ENCODE measurements around the gene RNF217.
"Not testable (repeated sequence)": the region's sequence is repeated elsewhere in the genome, so short reads cannot be mapped to it uniquely, and the experiment has no call there.

The RNF217 gene

DNA sequence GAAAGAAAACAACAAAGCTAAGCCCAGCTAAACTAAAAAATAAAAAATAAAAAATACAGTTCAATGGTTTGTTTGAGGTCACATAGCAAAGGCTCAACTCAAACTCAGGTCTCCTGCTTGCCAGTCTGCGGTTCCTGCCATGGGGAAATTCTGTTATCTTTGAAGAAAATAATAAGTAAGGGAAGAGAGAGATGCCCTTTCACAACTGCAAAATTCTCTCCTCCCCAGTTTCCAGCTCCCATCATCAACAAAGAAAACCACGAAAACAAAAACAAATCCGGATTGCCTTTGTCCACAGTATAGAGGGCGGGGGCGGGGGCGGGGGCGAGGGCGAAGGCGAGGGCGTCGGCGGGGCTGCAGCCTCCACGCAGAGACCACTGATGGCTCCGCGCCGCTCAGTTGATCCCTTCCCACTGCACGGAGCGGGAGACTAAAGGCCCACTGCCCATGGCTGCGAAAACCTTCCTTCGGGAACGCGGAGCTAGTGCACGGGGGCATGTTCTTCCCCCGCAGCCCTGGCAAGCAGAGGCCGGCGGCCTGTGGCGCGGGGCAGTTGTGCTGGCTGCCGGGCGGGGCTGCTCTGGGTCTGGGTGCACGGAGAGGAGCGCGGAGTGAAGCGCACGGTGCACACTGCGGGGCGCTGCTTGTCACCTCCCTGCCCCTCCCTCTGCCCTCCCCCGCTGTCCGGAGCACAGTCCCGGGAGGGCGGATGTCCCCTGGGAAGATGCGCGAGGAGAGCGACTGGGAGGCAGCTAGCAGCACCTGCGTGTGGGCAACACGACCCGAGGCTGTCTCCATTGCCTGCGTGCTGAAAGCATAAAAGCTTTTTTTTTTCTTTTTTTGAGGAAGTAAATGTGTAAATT lies 137.2 kb downstream of the RNF217 start:
- no peak for DNase-seq (ENCODE audit: low read depth)

DNA sequence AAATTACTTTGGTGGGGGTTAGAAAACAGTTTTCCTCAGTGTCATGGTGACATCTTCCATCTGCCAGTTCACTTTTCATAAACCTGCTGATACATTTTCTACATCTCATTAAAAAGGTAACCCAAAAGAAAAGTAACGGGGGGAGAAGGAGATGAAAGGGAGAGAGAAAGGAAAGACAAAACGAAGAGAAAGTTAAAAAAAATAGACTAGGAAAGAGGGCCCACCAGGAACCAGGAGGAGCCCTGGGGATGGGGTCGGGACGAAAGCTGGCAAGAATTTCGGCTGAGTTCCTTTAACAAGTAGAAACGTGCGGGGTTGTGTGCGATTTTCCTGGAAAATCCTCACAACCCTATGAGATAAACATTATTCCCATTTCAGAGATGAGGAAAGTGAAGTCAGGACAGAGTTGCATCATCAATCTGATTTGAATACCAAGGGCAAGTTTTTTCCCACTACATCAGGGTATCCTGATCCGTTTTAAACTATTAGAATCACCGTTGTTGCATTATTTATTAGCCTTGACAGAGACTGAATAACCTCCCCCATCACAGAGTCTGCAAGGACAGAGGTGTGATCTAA lies 137.9 kb downstream of the RNF217 start:
- no peak for DNase-seq (ENCODE audit: low read depth)

DNA sequence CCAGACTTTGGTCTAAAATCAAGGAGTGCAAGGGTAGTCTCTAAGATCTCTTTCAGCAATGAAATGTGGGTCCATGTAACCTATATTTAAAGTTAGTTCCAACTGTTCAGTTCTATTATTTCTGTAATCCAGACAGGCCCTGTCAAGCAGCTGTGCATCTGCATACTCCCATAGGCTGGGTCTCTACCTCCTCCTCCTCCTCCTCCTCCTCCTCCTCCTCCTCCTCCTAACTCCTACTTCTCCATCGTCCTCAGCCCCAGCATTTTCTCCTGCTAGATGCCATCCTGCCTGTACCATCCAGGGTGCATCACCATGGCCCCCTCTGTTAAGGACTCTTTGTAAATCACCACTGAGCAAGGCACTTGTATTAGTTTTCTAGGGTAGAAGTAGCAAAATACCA lies 138.9 kb downstream of the RNF217 start:
- no peak for DNase-seq (ENCODE audit: low read depth)

DNA sequence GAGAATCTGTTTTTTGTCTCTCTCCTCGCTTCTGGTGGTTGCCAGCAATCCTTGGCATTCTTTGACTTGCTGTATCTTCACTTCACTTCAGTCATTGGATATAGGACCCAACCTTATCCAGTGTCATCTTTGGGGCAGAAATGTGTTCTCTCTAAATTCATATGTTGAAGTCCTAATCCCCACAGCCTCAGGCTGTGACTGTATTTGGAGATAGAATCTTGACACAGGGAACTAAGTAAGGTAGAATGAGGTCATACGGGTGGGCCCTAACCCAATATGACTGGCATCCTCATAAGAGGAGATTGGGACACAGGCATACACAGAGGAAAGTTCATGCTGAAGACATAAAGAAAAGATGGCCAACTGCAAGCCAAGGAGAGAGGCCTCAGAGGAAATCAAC lies 139.4 kb downstream of the RNF217 start:
- no peak for DNase-seq (ENCODE audit: low read depth)

DNA sequence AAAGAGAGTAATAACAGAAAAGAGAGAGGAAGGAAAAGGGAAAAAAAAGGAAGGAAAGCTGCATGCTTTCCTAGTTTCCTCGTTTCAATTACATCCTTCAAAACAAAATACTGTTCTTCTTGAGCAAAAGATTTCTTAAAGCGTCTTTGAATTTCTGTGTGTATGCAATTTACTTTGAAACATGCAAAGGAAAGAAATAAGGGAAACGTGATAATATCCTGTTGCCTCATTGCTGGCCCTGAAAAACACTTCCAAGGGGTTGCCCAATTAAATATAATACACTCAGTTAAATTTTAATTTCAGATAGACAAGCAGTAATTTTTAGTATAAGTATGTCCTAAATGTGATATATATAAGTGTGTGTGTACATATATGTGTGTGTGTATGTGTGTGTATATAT lies 140.2 kb downstream of the RNF217 start:
- no peak for DNase-seq (ENCODE audit: low read depth)

DNA sequence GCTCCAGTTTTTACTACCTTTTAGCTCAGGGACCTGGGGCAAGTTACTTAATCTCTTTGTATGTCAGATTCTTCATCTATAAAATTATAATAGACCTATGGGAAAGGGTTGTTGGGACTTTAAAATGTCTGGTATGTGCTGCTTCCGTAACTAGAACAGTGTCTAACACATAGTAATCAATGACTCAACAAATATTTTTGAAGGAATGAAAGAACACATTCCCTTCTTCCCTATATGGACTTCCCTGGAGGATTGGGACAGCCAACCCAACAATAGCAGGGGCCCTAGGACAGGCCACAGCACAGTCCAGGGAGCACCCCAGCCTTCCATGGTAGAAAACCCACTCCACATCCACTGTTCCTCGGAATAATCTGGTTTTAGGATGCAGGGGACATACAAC lies 140.7 kb downstream of the RNF217 start:
- DNase-seq (ENCODE audit: low read depth): no peak

DNA sequence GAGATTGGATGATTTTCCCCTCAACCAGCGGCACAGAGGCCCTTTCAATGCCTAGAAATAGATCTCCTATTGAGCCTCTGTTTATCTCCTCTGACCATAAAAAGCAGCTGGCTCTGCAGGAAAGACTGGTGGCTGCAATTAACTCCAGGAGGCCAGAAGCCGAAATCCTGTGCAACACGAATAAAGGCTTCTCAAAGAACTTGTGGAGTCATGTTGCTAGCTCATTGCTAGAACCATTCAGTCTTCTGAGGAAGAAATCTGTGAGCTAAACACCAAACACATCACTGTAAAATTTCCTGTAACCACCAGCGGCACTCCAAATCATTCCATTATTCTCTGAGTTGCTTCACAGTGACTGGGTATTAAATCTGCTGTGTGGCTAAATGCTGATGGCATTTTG lies 142.2 kb downstream of the RNF217 start:
- no peak for DNase-seq (ENCODE audit: low read depth)

DNA sequence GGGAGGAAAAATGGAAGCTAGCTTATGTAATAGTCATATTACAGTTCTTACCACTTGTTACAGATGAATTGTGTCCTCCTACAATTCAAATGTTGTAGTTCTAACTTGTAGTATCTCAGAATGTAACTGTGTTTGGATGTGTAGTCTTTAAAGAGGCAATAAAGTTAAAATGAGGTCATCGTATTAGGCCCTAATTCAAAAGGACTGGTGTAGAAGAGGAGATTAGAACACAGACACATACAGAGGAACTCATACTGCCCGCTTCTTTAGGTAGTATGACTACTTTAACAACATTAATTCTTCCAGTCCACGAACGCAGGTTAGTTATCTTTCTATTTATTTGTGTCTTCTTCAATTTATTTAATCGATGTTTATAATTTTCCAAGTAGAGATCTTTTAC lies 144.8 kb downstream of the RNF217 start:
- DNase-seq (ENCODE audit: low read depth): no peak

DNA sequence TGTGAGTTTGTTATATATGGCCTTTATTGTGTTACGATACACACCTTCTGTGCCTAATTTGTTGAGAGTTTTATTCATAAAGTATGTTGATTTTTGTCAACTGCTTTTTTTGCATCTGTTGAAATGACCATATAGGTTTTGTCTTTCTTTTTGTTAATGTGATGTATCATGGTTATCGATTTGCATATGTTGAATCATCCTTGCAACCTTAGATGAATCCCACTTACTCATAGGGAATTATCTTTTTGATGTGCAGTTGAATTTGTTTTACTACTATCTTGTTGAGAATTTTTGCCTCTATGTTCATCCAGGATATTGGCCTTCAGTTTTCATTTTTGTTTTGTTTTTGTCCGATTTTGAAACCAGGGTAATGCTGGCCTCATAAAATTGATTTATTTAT lies 145.7 kb downstream of the RNF217 start:
- DNase-seq (ENCODE audit: low read depth): no peak

DNA sequence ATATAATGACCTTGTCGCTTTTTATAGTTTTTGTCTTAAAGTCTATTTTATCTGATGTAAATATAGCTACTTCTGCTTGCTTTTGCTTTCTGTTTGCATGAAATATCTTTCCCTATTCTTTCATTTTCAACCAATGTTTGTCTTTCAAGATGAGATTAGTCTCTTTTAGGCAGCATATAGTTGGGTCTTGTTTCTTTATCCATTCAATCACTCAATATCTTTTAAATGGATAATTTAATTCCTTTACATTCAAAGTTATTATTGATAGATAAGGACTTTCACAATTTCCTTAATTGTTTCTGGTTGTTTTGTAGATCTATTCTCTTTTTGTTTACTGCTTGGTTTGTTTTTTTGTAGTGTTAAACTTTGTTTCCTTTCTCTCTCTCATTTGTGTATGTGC lies 147.8 kb downstream of the RNF217 start:
- DNase-seq (ENCODE audit: low read depth): no peak

DNA sequence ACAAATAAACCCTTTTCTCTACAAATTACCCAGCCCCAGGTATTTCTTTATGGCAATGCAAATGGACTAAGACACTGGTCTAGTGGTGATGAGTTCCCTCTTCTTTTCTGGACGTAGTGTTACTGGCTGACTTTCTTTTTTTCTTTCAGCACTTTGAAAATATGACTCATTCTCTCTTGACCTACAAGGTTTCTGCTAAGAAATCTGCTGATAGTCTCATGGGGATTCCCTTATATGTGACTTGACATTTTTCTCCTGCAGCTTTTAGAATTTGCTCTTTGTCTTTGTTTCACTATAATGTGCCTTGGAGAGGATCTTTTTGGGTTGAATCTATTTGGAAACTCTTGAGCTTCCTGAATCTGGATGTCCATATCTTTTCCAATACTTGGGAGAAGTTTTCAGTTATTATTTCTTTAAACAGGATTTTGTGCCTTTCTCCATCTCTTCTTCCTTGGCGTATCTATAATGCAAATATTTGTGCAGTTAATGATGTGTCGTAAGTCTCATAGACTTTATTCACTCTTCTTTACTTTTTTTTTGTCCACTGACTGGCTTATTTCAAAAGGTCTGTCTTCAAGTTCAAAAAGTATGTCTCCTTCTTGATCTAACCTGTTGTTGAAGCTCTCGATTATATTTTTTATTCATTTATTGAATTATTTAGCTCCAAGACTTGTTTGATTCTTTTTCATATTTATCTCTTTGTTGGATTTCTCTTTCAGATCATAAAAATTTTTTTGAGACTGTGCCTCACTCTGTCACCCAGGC lies 149.2 kb downstream of the RNF217 start:
- no peak for DNase-seq (ENCODE audit: low read depth)

DNA sequence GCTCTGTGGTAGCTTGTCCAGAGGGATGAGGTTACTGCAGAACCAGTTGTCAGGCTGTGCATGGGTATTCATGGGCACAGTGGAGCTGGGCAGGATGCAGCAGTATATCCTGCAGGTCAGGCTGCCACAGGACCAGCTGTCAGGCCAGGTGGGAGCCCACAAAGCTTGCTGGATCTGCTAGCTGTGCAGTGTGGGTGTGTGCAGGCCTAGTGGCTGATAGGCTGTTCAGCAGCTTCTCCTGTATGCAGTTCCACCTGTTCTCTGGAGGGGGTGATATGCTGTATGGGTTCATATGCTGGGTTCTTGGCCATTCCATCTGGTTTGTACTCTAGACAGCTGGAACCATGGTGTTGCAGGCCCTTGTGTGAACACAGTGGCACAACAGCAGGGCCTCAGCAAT lies 150.7 kb downstream of the RNF217 start:
- no peak for DNase-seq (ENCODE audit: low read depth)

DNA sequence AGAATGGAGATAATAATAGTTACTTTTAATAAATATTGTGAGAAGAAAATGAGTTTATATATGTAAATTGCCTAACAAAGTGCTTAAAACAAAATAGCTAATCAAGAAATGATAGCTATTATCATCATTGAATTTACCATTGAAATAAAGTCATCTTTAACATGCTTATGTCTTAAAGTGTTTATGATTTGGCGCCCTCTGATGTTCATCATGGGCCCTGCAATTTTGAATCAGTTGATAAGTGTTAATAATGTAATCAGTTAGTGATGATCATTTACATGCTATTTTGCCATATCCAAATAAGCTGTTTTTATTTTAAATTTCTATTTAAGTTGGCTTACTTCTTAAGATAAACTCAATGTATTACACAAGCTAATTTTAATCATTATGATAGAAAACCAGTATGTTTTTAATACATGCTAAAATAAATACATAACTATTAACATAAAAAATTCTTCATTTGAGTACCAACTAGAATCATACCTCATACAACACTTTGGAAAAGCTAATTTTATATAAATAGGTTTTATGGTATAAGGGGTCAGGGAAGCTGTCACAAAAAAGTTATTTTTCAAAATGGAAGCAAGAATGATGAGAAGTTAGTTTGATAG lies 152.1 kb downstream of the RNF217 start:
- DNase-seq (ENCODE audit: low read depth): peak; percentile 21

DNA sequence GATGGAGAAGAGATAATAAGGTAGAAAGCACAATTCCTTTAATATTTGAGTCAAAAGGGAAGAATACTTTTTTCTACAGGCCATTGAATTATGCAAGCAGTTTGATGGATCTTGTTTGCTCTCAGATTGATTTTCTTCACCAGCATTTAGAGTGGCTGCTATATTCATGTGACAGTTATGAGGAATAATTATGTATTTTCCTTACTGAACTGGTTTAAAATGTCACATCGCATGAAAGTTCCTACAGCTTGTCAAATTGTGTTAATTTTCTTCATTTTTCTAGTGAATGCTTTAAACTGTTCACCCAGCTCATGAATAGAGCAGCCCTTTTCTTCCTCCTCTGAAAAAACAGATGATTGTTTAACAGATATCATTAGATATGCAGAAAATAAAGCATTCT lies 153.9 kb downstream of the RNF217 start:
- DNase-seq (ENCODE audit: low read depth): no peak

DNA sequence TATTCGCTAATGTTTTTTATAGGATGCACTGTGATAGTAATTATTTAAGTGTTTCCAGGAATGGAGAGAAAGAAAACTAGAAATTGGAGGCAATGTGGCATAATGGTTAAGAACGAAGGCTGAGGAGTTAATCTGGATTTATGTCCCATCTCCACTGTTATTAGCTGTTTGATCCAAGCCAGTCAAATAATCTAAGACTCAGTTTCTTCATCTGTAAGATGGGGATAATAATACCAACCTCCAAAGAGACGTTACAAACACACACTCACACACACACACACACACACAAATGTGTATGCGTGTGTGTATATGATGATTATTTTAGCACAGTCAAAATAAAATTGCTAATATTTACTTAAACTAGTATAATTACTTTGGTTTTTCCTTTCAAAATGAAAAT lies 154.5 kb downstream of the RNF217 start:
- no peak for DNase-seq (ENCODE audit: low read depth)

DNA sequence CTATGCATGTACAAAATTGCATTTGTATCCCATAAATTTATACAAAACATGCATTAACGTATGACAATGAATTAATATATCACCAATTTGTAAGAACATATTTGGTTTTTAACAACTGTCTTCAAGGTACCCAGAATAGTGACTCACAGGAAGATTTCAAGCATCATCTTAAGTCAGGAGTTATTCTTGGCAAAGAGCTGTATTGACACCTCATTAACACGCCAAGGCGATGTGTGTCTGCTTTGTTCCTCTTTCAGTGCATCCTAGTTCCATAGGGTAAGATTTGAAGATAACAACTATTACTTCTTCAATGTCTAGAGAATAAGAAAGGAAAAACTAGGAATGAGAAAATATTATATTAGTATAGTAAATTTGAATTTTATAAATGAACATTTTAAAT lies 155.6 kb downstream of the RNF217 start:
- DNase-seq (ENCODE audit: low read depth): no peak

DNA sequence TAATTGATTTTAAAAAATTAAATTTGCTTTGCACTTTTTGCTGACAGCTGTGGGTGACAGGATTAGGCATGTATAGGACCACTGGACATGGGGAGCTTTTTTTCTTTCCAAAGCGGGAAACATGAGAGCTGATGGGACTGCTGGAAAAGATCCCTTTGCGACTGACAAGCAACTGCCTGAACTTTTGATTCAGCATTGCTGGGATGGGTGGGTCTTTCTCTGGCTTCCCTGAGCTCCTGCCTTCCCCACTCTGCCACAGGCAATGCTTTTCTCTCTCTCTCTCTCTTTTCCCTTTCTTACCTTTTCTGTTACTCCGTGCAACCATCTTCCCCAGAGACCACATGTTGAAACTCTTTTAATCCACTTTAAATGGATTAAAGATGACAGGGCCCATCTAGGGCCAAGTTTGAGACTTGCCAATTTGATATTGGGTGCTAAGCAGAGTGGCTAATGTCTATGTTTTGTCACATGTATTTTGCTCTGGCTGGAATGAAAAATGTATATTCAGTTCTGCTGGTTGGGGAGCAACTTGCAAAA lies 157.9 kb downstream of the RNF217 start:
- DNase-seq (ENCODE audit: low read depth): no peak

DNA sequence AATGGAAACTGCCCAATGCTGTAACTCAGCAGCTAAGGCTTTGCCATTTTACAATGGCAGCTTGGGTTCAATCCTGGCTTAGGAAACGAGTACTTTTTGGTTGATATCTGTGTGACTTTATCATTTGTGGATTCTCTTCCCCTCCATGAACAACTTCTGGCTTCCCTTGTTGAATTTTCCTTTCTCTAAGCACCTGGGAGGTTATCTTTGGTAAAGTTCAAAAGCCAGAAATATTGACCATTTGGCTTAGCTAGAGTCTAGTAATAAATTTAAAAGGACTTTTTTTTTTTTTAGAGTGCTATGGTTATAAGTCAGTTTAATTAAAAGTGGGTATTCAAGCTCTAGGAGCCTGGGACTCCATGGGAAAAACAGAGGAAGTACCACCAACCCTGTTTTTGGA lies 159.7 kb downstream of the RNF217 start:
- DNase-seq (ENCODE audit: low read depth): no peak

DNA sequence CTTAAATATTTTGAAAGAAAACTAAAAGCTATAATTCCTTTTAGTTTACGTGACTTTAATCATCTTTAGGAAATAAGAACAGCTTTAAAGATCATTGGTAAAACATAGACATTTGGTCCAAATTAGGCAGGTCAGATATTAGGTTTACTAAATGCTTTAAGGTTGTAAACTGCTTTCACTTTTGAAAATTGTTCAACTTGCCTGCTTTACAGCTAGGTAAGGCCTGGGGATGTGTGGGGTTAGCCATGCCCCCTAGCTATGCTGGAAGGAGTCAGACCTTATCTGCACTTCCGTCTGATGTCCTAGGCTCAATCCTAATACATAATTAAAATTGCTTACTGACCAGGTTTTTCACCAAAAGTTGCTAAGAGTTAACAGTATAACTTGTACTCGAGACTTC lies 160.8 kb downstream of the RNF217 start:
- DNase-seq (ENCODE audit: low read depth): no peak

DNA sequence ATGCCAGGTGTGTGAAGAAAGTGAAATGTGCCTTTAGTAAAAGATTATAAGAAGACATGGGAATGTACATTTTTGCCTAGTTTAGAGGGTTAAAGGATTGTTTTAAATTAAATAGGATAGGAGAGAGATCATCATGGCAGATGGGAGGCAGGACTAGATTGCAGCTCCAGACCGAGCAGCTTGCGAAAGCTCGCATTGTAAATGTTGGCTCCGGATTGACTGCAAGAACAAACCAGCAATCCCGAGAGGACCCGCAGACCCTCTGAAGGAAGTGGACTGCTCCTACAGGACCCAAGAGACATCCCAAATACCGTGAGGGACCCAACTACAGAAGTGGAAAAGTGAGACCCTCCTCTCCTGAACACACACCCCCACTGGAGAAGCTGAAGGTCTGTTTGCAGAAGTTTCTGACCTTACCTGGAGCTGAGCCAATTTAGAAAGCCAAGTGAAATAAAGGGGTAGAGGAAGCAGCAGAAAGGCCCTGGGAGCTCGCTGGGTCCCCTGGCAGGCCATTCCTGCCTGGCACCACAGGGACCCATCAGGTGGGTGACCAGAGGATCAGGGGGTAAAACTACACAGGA lies 161.3 kb downstream of the RNF217 start:
- no peak for DNase-seq (ENCODE audit: low read depth)

DNA sequence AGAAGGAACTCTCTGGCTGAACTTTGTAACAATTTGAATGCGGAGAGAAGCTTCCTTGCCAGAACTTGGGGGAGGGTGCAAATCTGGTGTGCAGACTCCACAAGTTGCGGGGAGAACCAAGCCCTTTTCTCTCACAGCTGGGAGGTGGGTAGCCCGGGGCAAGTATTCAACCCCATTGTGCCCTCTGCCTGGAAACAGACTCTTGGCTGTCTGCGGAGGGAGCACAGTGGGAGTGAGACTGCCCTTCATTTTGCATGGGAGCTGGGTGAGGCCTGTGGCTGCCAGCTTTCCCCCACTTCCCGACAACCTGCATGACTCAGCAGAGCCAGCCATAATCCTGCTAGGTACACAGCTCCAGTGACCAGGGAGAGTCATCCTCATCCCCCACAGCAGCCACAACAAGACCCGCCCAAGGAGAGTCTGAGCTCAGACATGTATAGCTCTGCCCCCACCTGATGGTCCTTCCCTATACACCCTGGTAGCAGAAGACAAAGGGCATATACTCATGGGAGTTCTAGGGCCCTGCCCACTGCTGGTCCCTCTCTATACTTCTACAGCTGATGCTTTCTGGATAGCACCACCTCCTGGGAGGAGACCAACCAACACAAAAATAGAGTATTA lies 161.9 kb downstream of the RNF217 start:
- DNase-seq (ENCODE audit: low read depth): no peak

DNA sequence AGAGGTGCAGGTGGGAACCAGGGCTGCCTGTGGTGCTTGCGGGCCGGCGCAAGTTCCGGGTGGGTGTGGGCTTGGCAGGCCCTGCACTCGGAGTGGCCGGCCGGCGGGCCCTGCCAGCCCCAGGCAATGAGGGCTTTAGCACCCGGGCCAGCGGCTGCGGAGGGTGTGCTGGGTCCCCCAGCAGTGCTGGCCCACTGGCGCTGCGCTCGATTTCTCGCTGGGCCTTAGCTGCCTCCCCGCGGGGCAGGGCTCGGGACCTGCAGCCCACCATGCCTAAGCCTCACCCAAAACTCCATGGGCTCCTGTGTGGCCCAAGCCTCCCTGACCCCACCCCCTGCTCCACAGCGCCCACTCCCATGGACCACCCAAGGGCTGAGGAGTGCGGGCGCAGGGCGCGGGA lies 163.6 kb downstream of the RNF217 start:
- not testable (repeated sequence) for DNase-seq (ENCODE audit: low read depth)

Data from activated T-cell treated with anti-CD3 and anti-CD28 coated beads for 24 hours (primary cell).